Measurements from ENCODE around the gene PKLR.

DNA sequence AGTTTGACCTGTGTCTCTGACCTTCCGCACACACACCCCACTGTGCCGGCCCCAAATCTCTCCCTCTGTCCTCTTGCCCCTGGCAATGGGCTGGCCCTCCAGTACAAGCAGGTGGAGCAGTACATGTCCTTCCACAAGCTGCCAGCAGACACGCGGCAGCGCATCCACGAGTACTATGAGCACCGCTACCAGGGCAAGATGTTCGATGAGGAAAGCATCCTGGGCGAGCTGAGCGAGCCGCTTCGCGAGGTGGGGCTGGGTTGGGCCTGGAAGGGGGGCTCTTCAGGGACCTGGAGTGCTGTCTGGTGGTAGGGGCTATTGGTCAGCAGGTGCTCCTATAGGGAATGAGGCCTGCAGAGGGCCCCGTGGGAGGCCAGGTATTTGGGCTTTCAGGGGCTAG, 16.2 kb downstream of the PKLR start:
- TF ChIP-seq POLR2A (IDR thresholded peaks at IDR 0.05; ENCODE audit: low read depth, low read length) = no peak
- no peak for TF ChIP-seq TAF1 (IDR thresholded peaks at IDR 0.05; ENCODE audit: borderline replicate concordance, low read depth, low read length)
